Measurements from ENCODE around the gene C1orf35. TPM values are rescaled to one million over a fixed set of nuclear protein-coding genes. Genes with fewer than 3 reads are reported as not detected.

The C1orf35 gene
- polyA plus RNA-seq, 5 donors: 12.1 to 22.0 (median 16.6) TPM

- DNase-seq: no peak
These were observed 38.2 kb downstream of the C1orf35 start for GRCh38 chr1:228064741-228065542.

GRCh38 chr1:228064296-228064695 lies 38.8 kb downstream of the C1orf35 start:
- DNase-seq: no peak

- DNase-seq: no peak
These were observed 39.6 kb downstream of the C1orf35 start for GRCh38 chr1:228063251-228064191.

GRCh38 chr1:228062812-228063211 lies 40.3 kb downstream of the C1orf35 start:
- DNase-seq: no peak

- no peak for DNase-seq
These were observed 40.9 kb downstream of the C1orf35 start for GRCh38 chr1:228062085-228062791.

GRCh38 chr1:228061411-228062084 lies 41.6 kb downstream of the C1orf35 start:
- DNase-seq: no peak

GRCh38 chr1:228060458-228061190 lies 42.5 kb downstream of the C1orf35 start:
- DNase-seq: no peak

- DNase-seq: peak; percentile 49 to 57
These were observed 43.3 kb downstream of the C1orf35 start for GRCh38 chr1:228059634-228060457.

- peak in 1 of 2 donors; percentile 24 for DNase-seq
These were observed 44.0 kb downstream of the C1orf35 start for GRCh38 chr1:228058949-228059633.

GRCh38 chr1:228058172-228058948 lies 44.8 kb downstream of the C1orf35 start:
- DNase-seq: no peak

Other genes starting within 250 kb of the C1orf35 start
- gene WNT9A, start 155.4 kb downstream of the C1orf35 start, polyA plus RNA-seq (ENCODE audit: insufficient read depth in 1 of 5, insufficient read length in 5 of 5, low replicate concordance in 1 of 5): 1 to 10 TPM; 1.9 to 3.0 (median 2.4) TPM
- under 1 TPM in 2 of 5 donors, not detected in 3; 0.05 to 0.06 TPM for gene WNT3A, start 96.3 kb downstream of the C1orf35 start, polyA plus RNA-seq (ENCODE audit: insufficient read depth in 1 of 5, insufficient read length in 5 of 5, low replicate concordance in 1 of 5)
- gene ARF1, start 20.6 kb downstream of the C1orf35 start, polyA plus RNA-seq (ENCODE audit: insufficient read depth in 1 of 5, insufficient read length in 5 of 5, low replicate concordance in 1 of 5): 100 to 1,000 TPM; 258 to 388 (median 282) TPM
- gene MRPL55, start 6.0 kb upstream of the C1orf35 start, polyA plus RNA-seq (ENCODE audit: insufficient read depth in 1 of 5, insufficient read length in 5 of 5, low replicate concordance in 1 of 5): 10 to 100 TPM; 30.3 to 54.2 (median 38.9) TPM
- 100 to 1,000 TPM; 106 to 235 (median 128) TPM for gene GUK1, start 37.0 kb upstream of the C1orf35 start, polyA plus RNA-seq (ENCODE audit: insufficient read depth in 1 of 5, insufficient read length in 5 of 5, low replicate concordance in 1 of 5)
- 1 to 10 TPM; 2.1 to 4.4 (median 2.6) TPM for gene GJC2, start 46.6 kb upstream of the C1orf35 start, polyA plus RNA-seq (ENCODE audit: insufficient read depth in 1 of 5, insufficient read length in 5 of 5, low replicate concordance in 1 of 5)
- 1 to 10 TPM; 4.5 to 8.4 (median 5.7) TPM for gene IBA57, start 62.5 kb upstream of the C1orf35 start, polyA plus RNA-seq (ENCODE audit: insufficient read depth in 1 of 5, insufficient read length in 5 of 5, low replicate concordance in 1 of 5)
- 10 to 100 TPM; 36.0 to 66.4 (median 48.8) TPM for gene OBSCN, start 104.7 kb upstream of the C1orf35 start, polyA plus RNA-seq (ENCODE audit: insufficient read depth in 1 of 5, insufficient read length in 5 of 5, low replicate concordance in 1 of 5)

Data from right lung (tissue), 5 donors.